Bronchial smooth muscle cell (primary cell): ENCODE data around the gene MFSD6. TPM values are rescaled to one million over a fixed set of nuclear protein-coding genes. Genes with fewer than 3 reads are reported as not detected.

Experiments
- total RNA-seq: library from RNA; depleted of rRNA; stranded (reverse); fragments of >200 nt; gene quantifications from 2 replicates; pipeline ENCODE4 v1.2.1, GENCODE V29; 2014

Gene MFSD6
- total RNA-seq, result 5.5 and 7.7 TPM in 2 replicates

DNA sequence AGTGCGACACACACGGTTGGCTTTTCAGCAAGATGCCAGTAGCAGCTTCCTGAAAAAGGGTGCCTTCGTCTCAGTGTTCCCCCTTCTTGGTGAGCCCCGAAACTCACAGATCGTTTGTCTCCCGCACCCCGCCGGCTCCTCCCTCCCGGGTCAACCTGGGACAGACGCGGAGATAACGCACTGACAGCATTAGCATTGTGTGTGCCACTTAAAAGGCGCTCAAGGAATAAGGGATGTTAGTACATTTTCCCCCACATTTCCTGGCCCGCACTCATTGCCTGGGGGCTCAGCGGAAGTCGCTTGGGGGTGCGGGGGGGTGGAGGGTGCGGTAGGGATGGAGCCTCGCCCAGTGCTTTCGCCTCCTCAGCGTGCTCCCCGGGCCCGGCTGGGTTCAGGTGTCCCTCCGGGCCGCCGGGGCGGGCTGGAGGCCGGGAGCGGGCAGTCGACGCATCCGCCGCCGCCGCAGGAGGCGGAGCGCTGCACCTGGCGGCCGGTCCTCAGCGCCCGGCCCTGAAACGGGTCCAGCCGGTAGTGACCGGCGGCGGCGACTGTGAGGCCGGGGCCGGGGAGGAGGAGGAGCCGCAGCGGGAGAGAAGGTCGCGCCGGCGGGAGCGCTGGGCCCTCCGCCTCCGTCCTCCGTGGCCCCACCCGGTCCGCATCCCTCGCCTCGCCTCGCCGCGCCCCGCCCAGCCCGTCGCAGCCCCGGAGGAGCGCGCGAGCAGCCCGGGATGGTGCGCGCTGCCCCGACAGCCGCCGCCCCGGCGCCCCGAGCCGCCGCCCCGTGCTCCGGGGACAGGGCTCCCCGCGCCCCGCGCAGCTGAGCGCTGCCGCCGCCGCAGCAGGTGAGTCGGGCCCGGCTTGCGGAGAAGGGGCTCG is at the start of gene MFSD6:
Gene MFSD6 (plus strand): TSS at position 694 of the 876 bp plus-strand sequence. CDS start 27,675 bp downstream, outside the sequence.

GRCh38 chr2:190534310-190535120 is 126.4 kb downstream of the MFSD6 start, which contains the start of gene NEMP2:
Gene NEMP2, minus strand, starts transcription at chr2:190534722. Its CDS starts 67 bp downstream, at chr2:190534655.

Other genes with a start within 250 kb of the MFSD6 start
- 21.1 and 27.3 TPM in 2 replicates for gene HIBCH, start 88.5 kb upstream of the MFSD6 start, total RNA-seq
- 10.0 and 11.2 TPM in 2 replicates for gene INPP1, start 64.8 kb upstream of the MFSD6 start, total RNA-seq
- 3.5 and 4.4 TPM in 2 replicates for gene NEMP2, start 126.4 kb downstream of the MFSD6 start, total RNA-seq
- 35.3 and 49.8 TPM in 2 replicates for gene NAB1, start 240.7 kb downstream of the MFSD6 start, total RNA-seq